Liver (tissue), 9 donors: ENCODE measurements around the gene CHRDL1. TPM values are rescaled to one million over a fixed set of nuclear protein-coding genes. Genes with fewer than 3 reads are reported as not detected.
"Not testable (repeated sequence)": the region's sequence is repeated elsewhere in the genome, so short reads cannot be mapped to it uniquely, and the experiment has no call there.

ENCODE experiments used
- DNase-seq: peaks from one replicate; pipeline ENCODE4 v3.0.0-alpha.2; 2017; ENCODE audit warnings: low spot score
- H3K27ac ChIP-seq, 2 donors: one replicate each; pipeline ENCODE4 v1.7.0; 2013; ENCODE audit warnings: inconsistent platforms in 2 of 2, low read length in 2 of 2, control low read depth in 1 of 2, low read depth in 1 of 2, mild to moderate bottlenecking in 1 of 2
- H3K27me3 ChIP-seq, 4 donors: one replicate each; pipeline versions ENCODE4 v1.6.1 to v1.7.0; 2013; ENCODE audit warnings: low read length in 3 of 4, inconsistent platforms in 1 of 4, mild to moderate bottlenecking in 1 of 4, moderate library complexity in 1 of 4; ENCODE audit not compliant: control insufficient read depth in 4 of 4, insufficient read depth in 4 of 4
- H3K36me3 ChIP-seq, 4 donors: one replicate each; pipeline versions ENCODE4 v1.6.1 to v1.7.0; 2013; ENCODE audit warnings: low read length in 3 of 4, mild to moderate bottlenecking in 3 of 4, low read depth in 1 of 4, moderate library complexity in 1 of 4; ENCODE audit not compliant: control insufficient read depth in 4 of 4, insufficient read depth in 3 of 4
- H3K4me1 ChIP-seq, 4 donors: one replicate each; pipeline versions ENCODE4 v1.6.1 to v1.7.0; 2013; ENCODE audit warnings: low read length in 3 of 4, mild to moderate bottlenecking in 3 of 4, moderate library complexity in 1 of 4; ENCODE audit not compliant: control insufficient read depth in 4 of 4, insufficient read depth in 4 of 4
- H3K4me3 ChIP-seq, 3 donors: one replicate each; pipeline versions ENCODE4 v1.6.1 to v1.7.0; 2013; ENCODE audit warnings: low read length in 3 of 3, control low read depth in 1 of 3, low read depth in 1 of 3, mild to moderate bottlenecking in 1 of 3
- H3K9ac ChIP-seq, 2 donors: one replicate each; pipeline ENCODE4 v1.7.0; 2013; ENCODE audit warnings: low read length in 2 of 2, mild to moderate bottlenecking in 2 of 2, moderate library complexity in 2 of 2, control low read depth in 1 of 2, low read depth in 1 of 2
- H3K9me3 ChIP-seq, 4 donors: one replicate each; pipeline versions ENCODE4 v1.6.1 to v1.7.0; 2013; ENCODE audit warnings: low read length in 3 of 4; ENCODE audit not compliant: control insufficient read depth in 4 of 4
- ATF3 ChIP-seq: IDR thresholded peaks from 2 replicates; pipeline ENCODE4 v1.6.1; 2016; ENCODE audit warnings: antibody characterized with exemption
- CTCF ChIP-seq: fragments of 150-350 bp; IDR thresholded peaks from 2 replicates; pipeline ENCODE4 v1.5.1; 2017; ENCODE audit warnings: improper control_type of control experiment, low read depth, low read length; ENCODE audit not compliant: missing input control
- EGR1 ChIP-seq, 2 donors: IDR thresholded peaks; 2 replicates each; pipeline ENCODE4 v1.6.1; 2016 to 2018; ENCODE audit warnings: antibody characterized with exemption in 2 of 2, low read depth in 2 of 2
- FOXA1 ChIP-seq: IDR thresholded peaks from 2 replicates; pipeline ENCODE4 v1.6.1; 2016; ENCODE audit warnings: antibody characterized with exemption
- FOXA2 ChIP-seq: IDR thresholded peaks from 2 replicates; pipeline ENCODE4 v1.6.1; 2016; ENCODE audit warnings: antibody characterized with exemption
- GABPA ChIP-seq, 2 donors: IDR thresholded peaks in 1 of 2; conservative IDR thresholded peaks in 1 of 2; 2 replicates each; pipeline ENCODE4 v1.6.1; 2016; ENCODE audit warnings: antibody characterized with exemption in 2 of 2, mild to moderate bottlenecking in 1 of 2, moderate library complexity in 1 of 2
- HNF4A ChIP-seq, 2 donors: conservative IDR thresholded peaks; 2 replicates each; pipeline ENCODE4 v1.6.1; 2016; ENCODE audit warnings: antibody characterized with exemption in 2 of 2, mild to moderate bottlenecking in 2 of 2
- HNF4G ChIP-seq: IDR thresholded peaks from 2 replicates; pipeline ENCODE4 v1.6.1; 2016; ENCODE audit warnings: antibody characterized with exemption
- JUND ChIP-seq, 2 donors: IDR thresholded peaks; 2 replicates each; pipeline ENCODE4 v1.6.1; 2016; ENCODE audit warnings: antibody characterized with exemption in 2 of 2
- MAX ChIP-seq: IDR thresholded peaks from 2 replicates; pipeline ENCODE4 v1.6.1; 2016; ENCODE audit warnings: antibody characterized with exemption
- NR2F2 ChIP-seq: IDR thresholded peaks from 2 replicates; pipeline ENCODE4 v1.6.1; 2016; ENCODE audit warnings: antibody characterized with exemption
- RAD21 ChIP-seq, 2 donors: IDR thresholded peaks; 2 replicates each; pipeline ENCODE4 v1.6.1; 2016; ENCODE audit warnings: antibody characterized with exemption in 2 of 2, mild to moderate bottlenecking in 2 of 2
- RXRA ChIP-seq, 2 donors: IDR thresholded peaks; 2 replicates each; pipeline ENCODE4 v1.6.1; 2017 to 2018; ENCODE audit warnings: antibody characterized with exemption in 2 of 2, mild to moderate bottlenecking in 1 of 2
- SP1 ChIP-seq: IDR thresholded peaks from 2 replicates; pipeline ENCODE4 v1.6.1; 2018; ENCODE audit warnings: antibody characterized with exemption, mild to moderate bottlenecking
- TAF1 ChIP-seq: conservative IDR thresholded peaks from 2 replicates; pipeline ENCODE4 v1.6.1; 2016; ENCODE audit warnings: antibody characterized with exemption, mild to moderate bottlenecking
- YY1 ChIP-seq: IDR thresholded peaks from 2 replicates; pipeline ENCODE4 v1.6.1; 2016; ENCODE audit warnings: antibody characterized with exemption, mild to moderate bottlenecking
- ZBTB33 ChIP-seq: IDR thresholded peaks from 2 replicates; pipeline ENCODE4 v1.6.1; 2016; ENCODE audit warnings: antibody characterized with exemption
- WGBS: extraction: QIAGEN DNeasy Blood & Tissue Kit; methylation state at CpG from one replicate; pipeline ENCODE4 v1.1.7; 2013; 5-methylcytosine and 5-hydroxymethylcytosine counted together
- polyA plus RNA-seq, 2 donors: library from polyadenylated mRNA; stranded (reverse) in 1 of 2; unstranded in 1 of 2; fragments of 200-250 nt in 1 of 2; fragments of >200 nt in 1 of 2; fragmentation: Nextera tagmentation in 1 of 2; extraction: Ambion mirVana in 1 of 2; gene quantifications; one replicate each; pipeline versions ENCODE4 v1.2.1 to v1.2.3, GENCODE V29; 2013 to 2015
- total RNA-seq, 2 donors: library from RNA; depleted of rRNA; stranded (reverse); fragments of >200 nt; gene quantifications; one replicate each; pipeline ENCODE4 v1.2.3, GENCODE V29; 2014
- donor health status: healthy.
- donor health status: healthy.
- donor health status: healthy.
- donor health status: healthy.
- donor health status: healthy.

The CHRDL1 gene
- total and polyA plus RNA-seq, 4 donors, result 0.17 to 2.1 (median 0.67) TPM

- no peaks in the 10 kb centered on the region for H3K36me3 ChIP-seq
- no peaks in the 10 kb centered on the region for H3K27me3 ChIP-seq
- TF ChIP-seq RXRA (IDR thresholded peaks at IDR 0.05) (no peak), GABPA (IDR thresholded peaks at IDR 0.05 in 1 of 2, conservative IDR thresholded peaks at IDR 0.05 in 1 of 2) (no peak), EGR1 (IDR thresholded peaks at IDR 0.05; ENCODE audit: low read depth in 2 of 2) (no peak), TAF1 (no peak), JUND (IDR thresholded peaks at IDR 0.05) (no peak), CTCF (no peak), YY1 (no peak), MAX (no peak), HNF4A (conservative IDR thresholded peaks at IDR 0.05) (no peak), HNF4G (no peak), RAD21 (IDR thresholded peaks at IDR 0.05) (no peak), NR2F2 (no peak), ZBTB33 (no peak), ATF3 (no peak), SP1 (no peak)
- no peaks in the 10 kb centered on the region for H3K9me3 ChIP-seq
- 89% methylated on average over 2 of the region's 2 CpGs for WGBS
- no peak for DNase-seq
- H3K4me1 ChIP-seq, result no peaks in the 10 kb centered on the region
- H3K9ac ChIP-seq, result no peak overlapping the region
- H3K27ac ChIP-seq, result no peak overlapping the region
- H3K4me3 ChIP-seq, result no peak overlapping the region
Measured at GRCh38 chrX:110825972-110826371, 30.4 kb upstream of the CHRDL1 start.

GRCh38 chrX:110816543-110816942 lies 20.9 kb upstream of the CHRDL1 start:
- DNase-seq, H3K27me3 ChIP-seq, H3K4me3 ChIP-seq, H3K27ac ChIP-seq, H3K9ac ChIP-seq, H3K9me3 ChIP-seq, H3K4me1 ChIP-seq, H3K36me3 ChIP-seq: not testable (repeated sequence)
- WGBS, result 86% methylated on average over 1 of the region's 1 CpG

GRCh38 chrX:110806145-110806544 lies 10.5 kb upstream of the CHRDL1 start:
- Histone ChIP-seq H3K36me3 (no peaks in the 10 kb centered on the region), H3K9me3 (no peaks in the 10 kb centered on the region), H3K27ac (no peak overlapping the region), H3K9ac (no peak overlapping the region), H3K4me1 (no peaks in the 10 kb centered on the region), H3K4me3 (no peak overlapping the region), H3K27me3 (no peaks in the 10 kb centered on the region)
- WGBS, result 80% methylated on average over 4 of the region's 4 CpGs
- DNase-seq, result no peak
- TF ChIP-seq HNF4G (no peak), HNF4A (conservative IDR thresholded peaks at IDR 0.05) (no peak), CTCF (no peak), SP1 (no peak), MAX (no peak), FOXA1 (no peak), RXRA (IDR thresholded peaks at IDR 0.05) (no peak), TAF1 (no peak), GABPA (IDR thresholded peaks at IDR 0.05 in 1 of 2, conservative IDR thresholded peaks at IDR 0.05 in 1 of 2) (no peak), EGR1 (IDR thresholded peaks at IDR 0.05; ENCODE audit: low read depth in 2 of 2) (no peak), RAD21 (IDR thresholded peaks at IDR 0.05) (no peak), JUND (IDR thresholded peaks at IDR 0.05) (no peak), FOXA2 (no peak), YY1 (no peak), ZBTB33 (no peak)
